C4-2B (cell line): ENCODE measurements around the gene CDCA7.

Source experiments
- CTCF ChIP-seq: fragments of 450-650 bp; conservative IDR thresholded peaks from 2 replicates; pipeline ENCODE4 v1.5.1; 2017; ENCODE audit warnings: mild to moderate bottlenecking
- ZFX ChIP-seq: fragments of 450-650 bp; IDR thresholded peaks from 2 replicates; pipeline ENCODE4 v1.6.1; 2017

GRCh38 chr2:173386021-173386737 lies 31.5 kb downstream of the CDCA7 start:
- TF ChIP-seq CTCF (no peak), ZFX (no peak)
